ENCODE results near the gene HRH3.

HRH3 gene

GRCh38 chr20:62228982-62229545 is 9.0 kb upstream of the HRH3 start:
- no peak for DNase-seq

- no peak for DNase-seq
Observed at GRCh38 chr20:62227977-62228958, 8.2 kb upstream of the HRH3 start.

- DNase-seq, result no peak
Observed at GRCh38 chr20:62227591-62227976, 7.5 kb upstream of the HRH3 start.

- DNase-seq, result no peak
Observed at GRCh38 chr20:62226707-62227590, 6.9 kb upstream of the HRH3 start.

GRCh38 chr20:62225820-62226635 is 6.0 kb upstream of the HRH3 start:
- DNase-seq, result no peak

- DNase-seq, result no peak
Observed at GRCh38 chr20:62225026-62225425, 4.9 kb upstream of the HRH3 start.

- DNase-seq, result no peak
Observed at GRCh38 chr20:62224113-62224855, 4.2 kb upstream of the HRH3 start.

GRCh38 chr20:62223571-62223970 is 3.5 kb upstream of the HRH3 start:
- no peak for DNase-seq

- DNase-seq, result no peak
Observed at GRCh38 chr20:62222972-62223371, 2.9 kb upstream of the HRH3 start.

GRCh38 chr20:62222266-62222850 is 2.3 kb upstream of the HRH3 start:
- DNase-seq, result no peak

GRCh38 chr20:62220666-62221568 is 839 bp upstream of the HRH3 start:
- DNase-seq, result no peak

GRCh38 chr20:62219101-62219991 is 732 bp downstream of the HRH3 start:
- no peak for DNase-seq

GRCh38 chr20:62217913-62218773 is 1.9 kb downstream of the HRH3 start:
- DNase-seq, result no peak

- DNase-seq, result no peak
Observed at GRCh38 chr20:62216636-62217566, 3.2 kb downstream of the HRH3 start.

GRCh38 chr20:62215991-62216635 is 4.0 kb downstream of the HRH3 start:
- DNase-seq, result no peak
